H1 (cell line): Measurements from ENCODE around the gene DDX49. TPM values are rescaled to one million over a fixed set of nuclear protein-coding genes. Genes with fewer than 3 reads are reported as not detected.

Experiments
- CTCF ChIA-PET: fragments of 300-600 bp; sonication (Branson Sonifier 250); formaldehyde crosslinking; loops from one replicate; lab custom pipeline; 2021; ENCODE audit not compliant: partially characterized antibody; lab: Charles Lee
- POLR2A ChIA-PET: fragments of 300-600 bp; sonication (Branson Sonifier 250); formaldehyde crosslinking; loops from one replicate; lab custom pipeline; 2021; ENCODE audit warnings: inconsistent platforms; ENCODE audit not compliant: partially characterized antibody; lab: Charles Lee
- DNase-seq, 2 experiments: peaks; one replicate each; pipeline versions ENCODE4 v3.0.0 to v3.0.0-alpha.2; 2010 to 2022; ENCODE audit warnings: low spot score in 2 of 2, low read depth in 1 of 2, mixed read lengths in 1 of 2
- FAIRE-seq: peaks from 2 replicates; lab custom pipeline; 2011; peaks lifted over from hg19 to GRCh38; lab: Jason Lieb, UNC
- H2AFZ ChIP-seq: 2 replicates; pipeline ENCODE4 v1.8.1; 2012; ENCODE audit warnings: low read length, inconsistent platforms
- H2AK5ac ChIP-seq: 2 replicates; pipeline ENCODE4 v1.6.1; 2013; ENCODE audit warnings: low read depth, low read length
- H2BK120ac ChIP-seq: replicated peaks from 2 replicates; pipeline ENCODE3; 2013; ENCODE audit warnings: low read depth, low read length, inconsistent platforms
- H2BK12ac ChIP-seq: 2 replicates; pipeline ENCODE4 v1.6.1; 2013; ENCODE audit warnings: low read depth, low read length
- H2BK15ac ChIP-seq: 2 replicates; pipeline ENCODE4 v1.6.1; 2013; ENCODE audit warnings: low read length
- H2BK20ac ChIP-seq: 2 replicates; pipeline ENCODE4 v1.6.1; 2013; ENCODE audit warnings: low read length
- H2BK5ac ChIP-seq: 2 replicates; pipeline ENCODE4 v1.6.1; 2013; ENCODE audit warnings: low read depth, low read length
- H3K14ac ChIP-seq: 2 replicates; pipeline ENCODE4 v1.6.1; 2013; ENCODE audit warnings: inconsistent platforms; ENCODE audit not compliant: insufficient read length
- H3K18ac ChIP-seq: 2 replicates; pipeline ENCODE4 v1.6.1; 2013; ENCODE audit warnings: low read length; ENCODE audit errors: extremely low read depth
- H3K23ac ChIP-seq: 2 replicates; pipeline ENCODE4 v1.6.1; 2013; ENCODE audit warnings: inconsistent platforms; ENCODE audit not compliant: insufficient read length
- H3K23me2 ChIP-seq: 2 replicates; pipeline ENCODE4 v1.6.1; 2013; ENCODE audit warnings: low read depth, low read length
- H3K27ac ChIP-seq: 2 replicates; pipeline ENCODE4 v1.6.1; 2011; ENCODE audit warnings: low read depth, low read length, inconsistent platforms
- H3K27me3 ChIP-seq, 4 experiments: replicated peaks in 1 of 4; 1 replicate in 1 of 4; 2 replicates in 3 of 4; pipeline versions ENCODE4 v1.6.1 to v1.8.1; 2011 to 2013; ENCODE audit warnings: low read length in 3 of 4, mild to moderate bottlenecking in 3 of 4, inconsistent platforms in 2 of 4, mixed read lengths in 2 of 4, moderate library complexity in 1 of 4; ENCODE audit not compliant: control insufficient read depth in 3 of 4, insufficient read depth in 3 of 4; ENCODE audit errors: extremely low read depth in 1 of 4
- H3K36me3 ChIP-seq, 4 experiments: 2 replicates each; pipeline versions ENCODE4 v1.6.1 to v1.8.1; 2011 to 2013; ENCODE audit warnings: mild to moderate bottlenecking in 4 of 4, low read length in 3 of 4, moderate library complexity in 2 of 4, control low read depth in 1 of 4, inconsistent platforms in 1 of 4; ENCODE audit not compliant: insufficient read depth in 4 of 4, control insufficient read depth in 2 of 4
- H3K4ac ChIP-seq: replicated peaks from 2 replicates; pipeline ENCODE3; 2013; ENCODE audit warnings: low read length, low read depth, mixed read lengths, inconsistent platforms; ENCODE audit not compliant: insufficient read length
- H3K4me1 ChIP-seq, 4 experiments: replicated peaks in 1 of 4; 1 replicate in 1 of 4; 2 replicates in 3 of 4; pipeline versions ENCODE4 v1.6.1 to v1.8.1; 2011 to 2013; ENCODE audit warnings: low read length in 3 of 4, inconsistent platforms in 2 of 4, mixed read lengths in 1 of 4; ENCODE audit not compliant: insufficient read depth in 4 of 4, control insufficient read depth in 3 of 4
- H3K4me2 ChIP-seq, 2 experiments: 2 replicates each; pipeline versions ENCODE4 v1.6.1 to v1.8.1; 2011 to 2013; ENCODE audit warnings: low read depth in 2 of 2, low read length in 2 of 2, control low read depth in 1 of 2, inconsistent platforms in 1 of 2, mild to moderate bottlenecking in 1 of 2; ENCODE audit not compliant: insufficient read depth in 1 of 2
- H3K4me3 ChIP-seq, 4 experiments: fragments of 200-600, 300-600 bp in 1 of 4; sonication (generic), shearing (Covaris generic), sonication (Bioruptor Twin) in 1 of 4; 2 replicates each; pipeline versions ENCODE4 v1.5.1 to v1.8.1; 2011 to 2016; ENCODE audit warnings: low read length in 4 of 4, low read depth in 3 of 4, control low read depth in 2 of 4, inconsistent platforms in 2 of 4, mild to moderate bottlenecking in 2 of 4, mixed read lengths in 1 of 4, moderate library complexity in 1 of 4; ENCODE audit not compliant: insufficient read depth in 2 of 4; ENCODE audit errors: extremely low read depth in 1 of 4
- H3K56ac ChIP-seq: replicated peaks from 2 replicates; pipeline ENCODE3; 2013; ENCODE audit warnings: low read depth, mild to moderate bottlenecking, mixed read lengths, low read length, inconsistent platforms; ENCODE audit not compliant: insufficient read length
- H3K79me1 ChIP-seq: 2 replicates; pipeline ENCODE4 v1.6.1; 2013; ENCODE audit warnings: low read depth, low read length, control low read depth
- H3K79me2 ChIP-seq, 2 experiments: 2 replicates each; pipeline versions ENCODE4 v1.6.1 to v1.8.1; 2012 to 2013; ENCODE audit warnings: low read length in 2 of 2, mild to moderate bottlenecking in 2 of 2, inconsistent platforms in 1 of 2; ENCODE audit not compliant: insufficient read depth in 2 of 2, control insufficient read depth in 1 of 2
- H3K9ac ChIP-seq, 4 experiments: replicated peaks in 1 of 4; 1 replicate in 1 of 4; 2 replicates in 3 of 4; pipeline versions ENCODE4 v1.6.1 to v1.8.1; 2011 to 2013; ENCODE audit warnings: low read depth in 3 of 4, low read length in 3 of 4, control low read depth in 2 of 4, mild to moderate bottlenecking in 2 of 4, moderate library complexity in 2 of 4, inconsistent platforms in 1 of 4; ENCODE audit errors: extremely low read depth in 1 of 4
- H3K9me3 ChIP-seq, 2 experiments: 2 replicates each; pipeline versions ENCODE4 v1.6.1 to v1.8.1; 2012 to 2013; ENCODE audit warnings: mild to moderate bottlenecking in 2 of 2, moderate library complexity in 2 of 2, control low read depth in 1 of 2, inconsistent platforms in 1 of 2, low read depth in 1 of 2, low read length in 1 of 2, mixed read lengths in 1 of 2; ENCODE audit not compliant: insufficient read depth in 2 of 2
- H4K20me1 ChIP-seq, 2 experiments: replicated peaks in 1 of 2; 2 replicates each; pipeline versions ENCODE3 to v1.8.1; 2011 to 2013; ENCODE audit warnings: inconsistent platforms in 2 of 2, low read length in 2 of 2, mild to moderate bottlenecking in 1 of 2; ENCODE audit not compliant: insufficient read depth in 2 of 2, control insufficient read depth in 1 of 2
- H4K5ac ChIP-seq: 2 replicates; pipeline ENCODE4 v1.6.1; 2013; ENCODE audit warnings: low read length, low read depth, mixed read lengths, inconsistent platforms; ENCODE audit not compliant: insufficient read length
- H4K8ac ChIP-seq: 2 replicates; pipeline ENCODE4 v1.8.0; 2013; ENCODE audit warnings: mild to moderate bottlenecking, moderate library complexity, low read length, inconsistent platforms; ENCODE audit not compliant: insufficient read depth; ENCODE audit errors: extremely low read depth
- H4K91ac ChIP-seq: replicated peaks from 2 replicates; pipeline ENCODE3; 2013; ENCODE audit warnings: low read length, mixed read lengths, inconsistent platforms; ENCODE audit not compliant: insufficient read length
- POLR2AphosphoS5 ChIP-seq: IDR thresholded peaks from 2 replicates; pipeline ENCODE4 v1.6.1; 2011; ENCODE audit warnings: low read depth, low read length
- SRF ChIP-seq: IDR thresholded peaks from 2 replicates; pipeline ENCODE4 v1.6.1; 2011; ENCODE audit warnings: mild to moderate bottlenecking, low read depth, low read length, moderate library complexity
- WGBS, 2 experiments: shearing (Covaris generic) in 1 of 2; methylation state at CpG; one replicate each; pipeline versions ENCODE4 v1.1.6 to v1.1.7; 2013 to 2015; ENCODE audit warnings: low lambda C conversion rate in 2 of 2, mixed read lengths in 2 of 2, inconsistent platforms in 1 of 2, low coverage in 1 of 2, missing lambda C conversion rate in 1 of 2; ENCODE audit not compliant: insufficient replicate concordance in 2 of 2, insufficient coverage in 1 of 2, insufficient read length in 1 of 2; ENCODE audit errors: extremely low coverage in 1 of 2, missing lambda C conversion rate in 1 of 2; 5-methylcytosine and 5-hydroxymethylcytosine counted together
- polyA plus RNA-seq, 7 experiments: library from polyadenylated mRNA; depleted of rRNA in 3 of 7; stranded (reverse) in 5 of 7; unstranded in 2 of 7; fragments of >200 nt in 5 of 7; fragments of 200-250 nt in 2 of 7; gene quantifications; 1 replicate in 5 of 7; 2 replicates in 1 of 7; 4 replicates in 1 of 7; pipeline versions ENCODE4 v1.2.1 to v1.2.3, GENCODE V29; 2011 to 2013; ENCODE audit warnings: missing spikeins in 2 of 7, mixed read lengths in 2 of 7
- total RNA-seq: library from RNA; stranded (reverse); fragmentation: NEBNext Ultra II Directional; extraction: Animal tissue kit (Norgen Biotek cat#: 25700); gene quantifications from 2 replicates; pipeline ENCODE4 v1.2.1, GENCODE V29; 2021

The DDX49 gene
- total and polyA plus RNA-seq, 2 of the 8 experiments (the other 6 are each of a cell fraction or from before 2014, with no cell fraction given) = 41.3 to 46.5 TPM

- Histone ChIP-seq H4K5ac (no peak overlapping the region), H2AFZ (no peak overlapping the region), H3K4ac (no peak overlapping the region), H2BK120ac (no peak overlapping the region), H2BK20ac (no peak overlapping the region), H3K23ac (no peak overlapping the region), H3K79me1 (peaks cover 10% of the 10 kb centered on the region), H3K36me3 (peaks cover 5 to 30% (median 12%) of the 10 kb centered on the region in 4 experiments; a peak in 7 of 8 replicates), H4K8ac (peak overlapping the region; percentile 70; the same call in 1 of the 2 replicates), H3K18ac (no peak overlapping the region), H3K56ac (no peak overlapping the region), H3K79me2 (peaks cover 4 to 22% of the 10 kb centered on the region in 2 experiments; a peak in 3 of 4 replicates), H3K27me3 (no peaks in the 10 kb centered on the region), H3K4me3 (no peak overlapping the region), H3K9me3 (no peaks in the 10 kb centered on the region), H3K27ac (no peak overlapping the region), H3K4me2 (no peak overlapping the region), H2BK12ac (no peak overlapping the region), H2BK5ac (no peak overlapping the region), H3K23me2 (peaks cover 15% of the 10 kb centered on the region), H3K4me1 (peaks cover 0 to 9% (median 6%) of the 10 kb centered on the region in 4 experiments; a peak in 6 of 7 replicates), H3K9ac (no peak overlapping the region), H3K14ac (no peak overlapping the region), H2BK15ac (no peak overlapping the region), H4K20me1 (peaks cover 0 to 18% of the 10 kb centered on the region in 2 experiments), H2AK5ac (no peak overlapping the region), H4K91ac (no peak overlapping the region)
- FAIRE-seq (no peak), DNase-seq (no peak)
- POLR2A ChIA-PET = interaction anchor here (0.7 to 6.7 kb wide), 5 partner anchors 10 to 33 kb away, joined by 3 to 94 read pairs (median 3); partner anchors contain the start of gene CERS1
- CTCF ChIA-PET = interaction anchor here (0.6 to 1.7 kb wide), 4 partner anchors 13 to 508 kb away, joined by 4 to 5 read pairs (median 4); no protein-coding TSS in a partner anchor
- WGBS, 2 experiments = 98% methylated on average over 17 of the region's 17 CpGs; no CpG with 5 or more reads in 1 of the 2 experiments
- TF ChIP-seq SRF (no peak), POLR2AphosphoS5 (0 out of 2 replicates have a peak, but pooled peaks have one; percentile 11)
These were observed 2.1 kb downstream of the DDX49 start for GRCh38 chr19:18921593-18921992.
